Measurements from ENCODE around the gene LMO7. TPM values are rescaled to one million over a fixed set of nuclear protein-coding genes. Genes with fewer than 3 reads are reported as not detected.

Gene LMO7
- total RNA-seq, 1 donor from 2014 or later, result 12.3 TPM

DNA sequence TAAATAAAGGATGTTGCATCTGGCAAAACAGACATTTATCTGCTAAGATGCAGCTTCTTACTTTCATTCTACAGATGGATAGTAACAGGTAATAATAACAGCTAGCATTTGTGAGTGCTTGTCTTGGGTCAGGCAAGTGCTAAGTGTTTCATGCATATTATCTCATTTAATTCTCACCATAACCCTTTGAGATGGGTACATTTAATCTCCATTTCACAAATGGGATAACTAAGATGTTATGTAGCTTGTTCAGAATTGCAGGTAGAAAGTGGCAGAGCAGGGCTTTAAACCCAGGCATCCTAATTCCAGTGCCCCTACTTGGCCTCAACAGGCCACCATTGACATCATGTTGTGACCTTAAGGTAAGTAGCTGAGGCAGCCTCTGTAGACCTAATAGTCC is 69.8 kb downstream of the LMO7 start:
- H3K4me3 ChIP-seq (ENCODE audit: low read depth, low read length), result no peak overlapping the region
- DNase-seq (ENCODE audit: low read depth), result no peak
- no peaks in the 10 kb centered on the region for H3K36me3 ChIP-seq (ENCODE audit: control insufficient read depth, insufficient read depth, low read length)
- H3K27me3 ChIP-seq (ENCODE audit: control insufficient read depth, insufficient read depth, low read length), result no peaks in the 10 kb centered on the region
- TF ChIP-seq, protein P1, sequence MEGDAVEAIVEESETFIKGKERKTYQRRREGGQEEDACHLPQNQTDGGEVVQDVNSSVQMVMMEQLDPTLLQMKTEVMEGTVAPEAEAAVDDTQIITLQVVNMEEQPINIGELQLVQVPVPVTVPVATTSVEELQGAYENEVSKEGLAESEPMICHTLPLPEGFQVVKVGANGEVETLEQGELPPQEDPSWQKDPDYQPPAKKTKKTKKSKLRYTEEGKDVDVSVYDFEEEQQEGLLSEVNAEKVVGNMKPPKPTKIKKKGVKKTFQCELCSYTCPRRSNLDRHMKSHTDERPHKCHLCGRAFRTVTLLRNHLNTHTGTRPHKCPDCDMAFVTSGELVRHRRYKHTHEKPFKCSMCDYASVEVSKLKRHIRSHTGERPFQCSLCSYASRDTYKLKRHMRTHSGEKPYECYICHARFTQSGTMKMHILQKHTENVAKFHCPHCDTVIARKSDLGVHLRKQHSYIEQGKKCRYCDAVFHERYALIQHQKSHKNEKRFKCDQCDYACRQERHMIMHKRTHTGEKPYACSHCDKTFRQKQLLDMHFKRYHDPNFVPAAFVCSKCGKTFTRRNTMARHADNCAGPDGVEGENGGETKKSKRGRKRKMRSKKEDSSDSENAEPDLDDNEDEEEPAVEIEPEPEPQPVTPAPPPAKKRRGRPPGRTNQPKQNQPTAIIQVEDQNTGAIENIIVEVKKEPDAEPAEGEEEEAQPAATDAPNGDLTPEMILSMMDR (IDR thresholded peaks at IDR 0.05; ENCODE audit: insufficient read depth, low read length, poor library complexity, severe bottlenecking), result no peak

DNA sequence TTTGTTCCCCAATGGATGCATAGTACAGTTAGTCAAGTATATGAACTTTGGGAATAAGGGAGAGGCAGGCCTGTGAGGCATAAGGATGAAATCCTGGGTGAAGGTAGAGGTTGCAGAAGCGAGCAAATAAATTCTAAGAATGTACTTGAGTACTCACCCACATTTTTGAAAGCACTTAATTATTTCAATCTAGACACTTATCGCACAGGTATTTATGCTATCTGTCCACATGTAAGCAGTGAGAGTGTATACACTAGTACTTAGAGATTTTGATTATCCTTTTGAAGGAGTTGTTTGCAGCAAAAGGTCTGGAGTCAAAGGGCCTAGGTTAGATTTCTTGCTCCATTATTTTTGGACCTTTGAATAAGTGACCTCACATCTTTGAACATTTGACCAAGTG is 77.7 kb downstream of the LMO7 start:
- H3K27me3 ChIP-seq (ENCODE audit: control insufficient read depth, insufficient read depth, low read length), result no peaks in the 10 kb centered on the region
- no peak for DNase-seq (ENCODE audit: low read depth)
- TF ChIP-seq, protein P1 (IDR thresholded peaks at IDR 0.05; ENCODE audit: insufficient read depth, low read length, poor library complexity, severe bottlenecking), result no peak
- no peaks in the 10 kb centered on the region for H3K36me3 ChIP-seq (ENCODE audit: control insufficient read depth, insufficient read depth, low read length)
- H3K4me3 ChIP-seq (ENCODE audit: low read depth, low read length), result no peak overlapping the region

DNA sequence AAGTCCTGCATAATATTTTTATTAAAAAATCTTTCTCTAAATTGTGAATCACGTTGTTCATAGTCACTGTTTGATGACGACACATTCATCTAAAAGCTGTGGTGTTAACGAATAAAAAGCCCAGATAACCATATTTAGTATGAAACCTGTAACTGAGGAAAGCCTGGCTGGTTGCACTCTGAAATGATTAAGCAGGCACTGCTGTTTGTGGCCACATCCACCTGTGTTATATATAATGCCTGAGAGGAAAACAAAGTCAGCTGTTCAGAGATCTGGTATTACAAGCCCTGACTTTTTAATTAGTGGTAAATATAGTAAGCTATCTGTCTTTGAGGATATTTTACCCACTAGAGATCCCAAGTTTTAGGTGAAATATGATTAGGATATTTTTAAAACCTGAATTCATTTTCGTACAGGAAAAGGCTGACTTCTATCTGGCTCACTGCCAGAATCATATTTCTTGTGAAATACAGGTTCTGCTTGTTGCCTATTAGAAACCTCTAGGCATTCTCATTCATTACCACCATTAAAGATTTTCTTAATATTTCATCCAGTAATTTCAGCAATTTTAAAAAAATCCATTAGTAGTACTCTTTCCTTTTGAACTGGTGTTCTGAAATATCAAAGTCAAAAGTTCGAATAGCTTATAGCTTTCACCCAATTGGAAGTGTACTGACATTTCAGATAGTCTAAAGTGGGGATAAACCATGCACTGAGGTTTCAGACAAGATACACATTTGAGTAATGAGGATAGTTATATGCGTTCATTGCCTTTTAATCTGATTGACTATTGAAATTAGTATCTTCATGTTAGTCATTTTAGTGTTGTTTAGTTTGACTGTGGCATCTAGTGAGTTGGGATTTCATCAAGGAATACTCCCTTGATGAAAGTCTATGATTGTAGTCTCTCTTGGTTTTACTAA is 79.7 kb downstream of the LMO7 start:
- H3K36me3 ChIP-seq (ENCODE audit: control insufficient read depth, insufficient read depth, low read length), result no peaks in the 10 kb centered on the region
- H3K27me3 ChIP-seq (ENCODE audit: control insufficient read depth, insufficient read depth, low read length), result no peaks in the 10 kb centered on the region
- H3K4me3 ChIP-seq (ENCODE audit: low read depth, low read length), result no peak overlapping the region
- no peak for DNase-seq (ENCODE audit: low read depth)
- TF ChIP-seq, protein P1 (IDR thresholded peaks at IDR 0.05; ENCODE audit: insufficient read depth, low read length, poor library complexity, severe bottlenecking), result no peak

DNA sequence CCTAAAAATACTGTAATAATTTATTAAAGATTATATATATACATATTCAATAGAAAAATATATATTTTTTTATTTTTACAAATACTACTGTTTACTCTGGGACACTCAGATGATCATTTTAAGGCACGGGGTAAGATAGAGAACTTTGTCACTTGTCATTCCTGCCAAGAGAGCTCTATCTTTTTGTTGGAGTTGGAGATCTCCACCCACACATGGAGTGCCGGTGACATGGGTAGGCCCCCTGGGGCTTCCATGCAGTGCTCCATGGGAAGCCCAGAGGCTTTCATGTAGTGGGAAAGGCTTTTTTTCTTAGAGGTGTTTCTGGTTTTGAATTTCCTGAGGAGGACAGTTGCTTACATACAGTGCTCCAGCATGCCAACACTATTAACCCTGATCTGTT is 81.4 kb downstream of the LMO7 start:
- Histone ChIP-seq H3K27me3 (ENCODE audit: control insufficient read depth, insufficient read depth, low read length) (no peaks in the 10 kb centered on the region), H3K4me3 (ENCODE audit: low read depth, low read length) (no peak overlapping the region), H3K36me3 (ENCODE audit: control insufficient read depth, insufficient read depth, low read length) (no peaks in the 10 kb centered on the region)
- DNase-seq (ENCODE audit: low read depth), result no peak
- TF ChIP-seq, protein P1 (IDR thresholded peaks at IDR 0.05; ENCODE audit: insufficient read depth, low read length, poor library complexity, severe bottlenecking), result no peak

DNA sequence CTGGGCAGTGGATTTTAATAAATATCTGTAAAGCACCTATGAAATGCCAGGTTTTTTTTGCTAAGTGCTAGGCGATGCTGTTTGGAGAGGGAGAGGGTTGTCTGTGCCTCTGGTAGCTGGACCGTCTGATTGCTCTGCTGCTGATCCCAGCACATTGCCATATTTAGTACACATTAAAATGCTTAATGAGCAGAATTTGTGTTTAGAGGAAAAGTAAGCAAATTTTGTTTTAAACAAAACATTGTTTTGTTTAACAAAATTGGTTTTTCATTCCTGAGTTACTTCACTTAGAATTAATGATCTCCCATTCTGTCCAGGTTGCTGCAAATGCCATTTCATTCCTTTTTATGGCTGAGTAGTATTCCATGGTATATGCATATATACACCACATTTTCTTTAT is 85.2 kb downstream of the LMO7 start:
- no peak for DNase-seq (ENCODE audit: low read depth)
- Histone ChIP-seq H3K27me3 (ENCODE audit: control insufficient read depth, insufficient read depth, low read length) (no peaks in the 10 kb centered on the region), H3K4me3 (ENCODE audit: low read depth, low read length) (no peak overlapping the region), H3K36me3 (ENCODE audit: control insufficient read depth, insufficient read depth, low read length) (no peaks in the 10 kb centered on the region)
- TF ChIP-seq, protein P1 (IDR thresholded peaks at IDR 0.05; ENCODE audit: insufficient read depth, low read length, poor library complexity, severe bottlenecking), result no peak

All from kidney epithelial cell (primary cell).